GM19328 (cell line): Measurements from ENCODE around the gene PDXK.

ENCODE experiments used
- ATAC-seq: cut with Tn5 transposase; IDR thresholded peaks from one replicate; pipeline ENCODE4 v1.9.1; 2021; ENCODE audit warnings: mild to moderate bottlenecking, moderate library complexity; ENCODE audit not compliant: unreplicated experiment

PDXK gene

GRCh38 chr21:43740497-43741156, 21.7 kb downstream of the PDXK start:
- no peak for ATAC-seq

- no peak for ATAC-seq
These were observed 22.6 kb downstream of the PDXK start for GRCh38 chr21:43741423-43742096.

- ATAC-seq: no peak
These were observed 25.0 kb downstream of the PDXK start for GRCh38 chr21:43743947-43744346.

GRCh38 chr21:43744725-43745124, 25.8 kb downstream of the PDXK start:
- no peak for ATAC-seq

- ATAC-seq: no peak
These were observed 27.0 kb downstream of the PDXK start for GRCh38 chr21:43745772-43746517.

GRCh38 chr21:43748622-43749021, 29.7 kb downstream of the PDXK start:
- no peak for ATAC-seq

GRCh38 chr21:43749651-43750262, 30.8 kb downstream of the PDXK start:
- no peak for ATAC-seq

- ATAC-seq: no peak
These were observed 31.6 kb downstream of the PDXK start for GRCh38 chr21:43750339-43751033.

GRCh38 chr21:43751955-43752591, 33.1 kb downstream of the PDXK start:
- ATAC-seq: no peak

GRCh38 chr21:43752758-43753438, 34.0 kb downstream of the PDXK start:
- no peak for ATAC-seq

GRCh38 chr21:43753439-43753799, 34.5 kb downstream of the PDXK start:
- ATAC-seq: no peak

- ATAC-seq: no peak
These were observed 36.2 kb downstream of the PDXK start for GRCh38 chr21:43754948-43755781.

- ATAC-seq: no peak
These were observed 37.1 kb downstream of the PDXK start for GRCh38 chr21:43755820-43756594.

- no peak for ATAC-seq
These were observed 38.7 kb downstream of the PDXK start for GRCh38 chr21:43757601-43758000.

- ATAC-seq: no peak
These were observed 39.2 kb downstream of the PDXK start for GRCh38 chr21:43758111-43758641.

GRCh38 chr21:43758811-43759210, 39.9 kb downstream of the PDXK start:
- ATAC-seq: no peak

GRCh38 chr21:43759651-43760050, 40.7 kb downstream of the PDXK start:
- ATAC-seq: no peak

- ATAC-seq: no peak
These were observed 41.5 kb downstream of the PDXK start for GRCh38 chr21:43760391-43760958.
